HUES48 (cell line): ENCODE data around the gene TMED10.
"Not testable (repeated sequence)": the region's sequence is repeated elsewhere in the genome, so short reads cannot be mapped to it uniquely, and the experiment has no call there.

ENCODE experiments used
- H3K27ac ChIP-seq: one replicate; pipeline ENCODE4 v1.7.0; 2013; ENCODE audit warnings: low read depth, low read length, inconsistent platforms
- H3K27me3 ChIP-seq: 2 replicates; pipeline ENCODE4 v1.6.1; 2013; ENCODE audit warnings: mild to moderate bottlenecking, low read length; ENCODE audit not compliant: control insufficient read depth, insufficient read depth
- H3K36me3 ChIP-seq: 2 replicates; pipeline ENCODE4 v1.6.1; 2013; ENCODE audit warnings: low read length; ENCODE audit not compliant: control insufficient read depth, insufficient read depth
- H3K4me1 ChIP-seq: 2 replicates; pipeline ENCODE4 v1.6.1; 2013; ENCODE audit warnings: mild to moderate bottlenecking, low read length; ENCODE audit not compliant: control insufficient read depth, insufficient read depth
- H3K4me3 ChIP-seq: 2 replicates; pipeline ENCODE4 v1.5.1; 2013; ENCODE audit warnings: mild to moderate bottlenecking, low read depth, low read length
- H3K9ac ChIP-seq: 2 replicates; pipeline ENCODE4 v1.6.1; 2013; ENCODE audit warnings: mild to moderate bottlenecking, low read depth, low read length, moderate library complexity
- H3K9me3 ChIP-seq: 2 replicates; pipeline ENCODE4 v1.6.1; 2013; ENCODE audit warnings: low read length; ENCODE audit not compliant: control insufficient read depth, insufficient read depth

Gene TMED10

DNA sequence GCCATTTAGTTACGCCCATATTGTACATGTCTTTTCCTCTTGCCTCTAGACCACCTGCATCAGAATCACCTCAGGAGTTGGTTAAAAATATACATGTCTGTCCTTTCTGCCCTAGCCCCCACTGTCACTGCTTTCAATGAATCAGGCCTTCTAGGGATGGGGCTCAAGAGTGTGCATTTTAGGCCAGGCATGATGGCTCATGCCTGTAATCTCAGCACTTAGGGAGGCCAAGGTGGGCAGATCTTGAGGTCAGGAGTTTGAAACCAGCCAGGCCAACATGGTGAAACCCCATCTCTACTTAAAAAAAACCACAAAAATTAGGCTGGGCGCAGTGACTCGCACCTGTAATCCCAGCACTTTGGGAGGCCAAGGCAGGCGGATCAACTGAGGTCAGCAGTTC is 13.6 kb upstream of the TMED10 start:
- Histone ChIP-seq H3K27me3 (no peaks in the 10 kb centered on the region), H3K9me3 (no peaks in the 10 kb centered on the region), H3K36me3 (no peaks in the 10 kb centered on the region), H3K4me1 (no peaks in the 10 kb centered on the region), H3K4me3 (no peak overlapping the region), H3K9ac (no peak overlapping the region), H3K27ac (no peak overlapping the region)

DNA sequence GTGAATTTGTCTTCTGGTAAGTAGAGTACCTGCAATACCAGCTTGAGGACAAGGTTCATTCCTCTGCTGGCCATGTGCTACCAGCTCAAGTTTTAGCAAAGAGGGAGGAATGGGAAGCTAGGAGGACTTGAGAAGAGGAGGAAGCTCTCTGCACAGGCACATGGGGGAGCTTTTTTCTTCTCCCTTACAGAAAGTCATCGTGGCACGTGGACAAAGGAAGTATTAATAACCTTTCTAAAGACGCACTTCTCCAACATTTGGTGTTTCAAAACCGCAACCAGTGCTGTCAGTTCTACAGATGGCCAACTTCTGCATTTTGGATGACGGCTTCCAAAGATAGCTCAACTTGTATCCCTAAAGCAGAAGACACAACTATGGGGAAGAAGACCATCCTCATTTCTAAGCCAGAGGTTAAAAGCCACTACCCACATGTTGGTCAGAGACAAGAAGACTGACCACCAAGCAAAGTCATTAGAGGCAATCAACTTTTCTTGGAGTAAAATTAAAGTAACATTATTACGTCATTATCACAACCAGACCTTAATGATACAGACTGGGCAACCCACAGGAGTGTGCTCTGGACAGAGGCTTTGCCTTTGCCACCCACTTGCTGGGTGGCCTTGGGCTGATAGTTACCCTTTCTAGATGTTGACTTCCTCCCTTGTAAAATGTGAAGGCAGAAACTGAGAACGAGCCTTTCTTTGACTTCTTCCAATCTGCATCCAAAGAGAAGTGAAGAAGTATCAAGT is 12.3 kb upstream of the TMED10 start:
- H3K9me3 ChIP-seq = no peaks in the 10 kb centered on the region
- H3K27me3 ChIP-seq = no peaks in the 10 kb centered on the region
- no peak overlapping the region for H3K4me3 ChIP-seq
- no peaks in the 10 kb centered on the region for H3K4me1 ChIP-seq
- H3K9ac ChIP-seq = no peak overlapping the region
- no peak overlapping the region for H3K27ac ChIP-seq
- no peaks in the 10 kb centered on the region for H3K36me3 ChIP-seq

DNA sequence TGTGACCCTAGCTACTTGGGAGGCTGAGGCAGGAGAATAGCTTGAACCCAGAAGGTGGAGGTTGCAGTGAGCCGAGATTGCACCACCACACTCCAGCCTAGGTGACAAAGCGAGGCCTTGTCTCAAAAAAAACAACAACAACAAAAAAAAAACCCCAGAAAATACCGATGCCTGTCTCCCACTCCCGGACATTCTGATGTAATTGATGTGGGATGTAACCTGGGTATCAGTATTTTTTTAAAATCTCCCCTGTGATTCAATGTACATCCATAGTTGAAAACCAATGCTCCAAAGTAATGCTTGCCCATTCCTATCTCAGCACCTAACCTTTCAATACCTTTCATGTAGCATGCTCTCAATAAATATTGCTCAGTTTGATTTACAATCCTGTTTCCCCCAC is 11.7 kb upstream of the TMED10 start:
- no peak overlapping the region for H3K27ac ChIP-seq
- H3K9ac ChIP-seq = no peak overlapping the region
- H3K27me3 ChIP-seq = no peaks in the 10 kb centered on the region
- H3K4me1 ChIP-seq = no peaks in the 10 kb centered on the region
- H3K4me3 ChIP-seq = no peak overlapping the region
- no peaks in the 10 kb centered on the region for H3K9me3 ChIP-seq
- H3K36me3 ChIP-seq = no peaks in the 10 kb centered on the region

DNA sequence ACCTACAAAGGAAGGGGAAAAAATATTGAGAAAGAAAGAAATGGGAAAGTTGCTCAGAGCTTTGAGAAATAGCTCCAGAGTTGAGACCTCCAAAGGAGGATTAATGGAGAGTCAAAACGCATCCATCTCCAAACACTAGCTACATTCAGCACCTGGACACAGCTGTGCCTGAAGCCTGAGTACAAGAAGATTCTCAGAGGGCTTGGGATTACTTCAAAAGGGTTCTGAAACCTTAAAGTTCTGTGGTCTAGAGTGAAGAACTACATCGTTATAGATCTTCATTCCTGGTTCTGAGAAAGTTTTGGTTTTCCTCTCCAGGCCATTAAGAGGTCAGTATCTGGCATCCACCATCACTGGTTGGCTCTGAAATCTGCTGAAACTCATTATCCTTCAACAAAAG is 10.5 kb upstream of the TMED10 start:
- H3K4me1 ChIP-seq = no peaks in the 10 kb centered on the region
- no peak overlapping the region for H3K27ac ChIP-seq
- H3K36me3 ChIP-seq = no peaks in the 10 kb centered on the region
- no peaks in the 10 kb centered on the region for H3K27me3 ChIP-seq
- no peaks in the 10 kb centered on the region for H3K9me3 ChIP-seq
- H3K4me3 ChIP-seq = no peak overlapping the region
- no peak overlapping the region for H3K9ac ChIP-seq

DNA sequence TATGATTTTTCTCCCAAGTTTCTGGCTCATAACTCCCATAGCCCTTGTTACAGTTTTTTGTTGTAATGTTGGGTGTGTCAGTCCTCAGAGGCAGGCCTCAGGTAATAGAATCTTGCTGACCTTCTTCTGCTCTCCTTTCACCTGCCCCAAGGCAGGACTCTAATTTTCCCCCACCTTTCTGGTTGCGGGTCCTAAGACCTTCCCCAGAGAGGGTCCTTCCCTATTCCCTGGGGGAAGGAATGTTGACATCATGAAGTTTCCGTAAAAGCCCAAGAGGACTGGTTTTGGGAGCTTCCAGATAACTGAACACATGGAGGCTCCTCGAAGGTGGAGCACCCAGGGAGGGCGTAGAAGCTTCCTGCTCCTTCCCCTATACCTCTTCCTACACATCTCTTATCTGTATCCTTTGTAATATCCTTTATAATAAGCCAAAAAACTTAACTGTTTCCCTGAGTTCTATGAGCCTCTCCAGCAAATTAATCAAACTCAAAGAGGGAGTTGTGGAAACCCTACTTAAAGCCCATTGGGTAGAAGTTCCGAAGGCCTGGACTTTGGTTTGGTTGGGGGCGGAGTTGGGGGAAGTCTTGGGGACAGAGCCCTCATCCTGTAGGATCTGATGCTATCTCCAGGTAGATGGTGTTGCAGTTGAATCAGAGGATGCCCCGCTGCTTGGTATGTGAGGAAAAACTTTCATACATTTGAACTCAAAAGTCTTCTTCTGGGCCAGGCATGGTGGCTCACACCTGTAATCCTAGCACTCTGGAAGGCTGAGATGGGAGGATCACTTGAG is 9.0 kb upstream of the TMED10 start:
- no peaks in the 10 kb centered on the region for H3K4me1 ChIP-seq
- H3K9ac ChIP-seq = no peak overlapping the region
- H3K27ac ChIP-seq = no peak overlapping the region
- no peaks in the 10 kb centered on the region for H3K9me3 ChIP-seq
- H3K4me3 ChIP-seq = no peak overlapping the region
- H3K36me3 ChIP-seq = no peaks in the 10 kb centered on the region
- H3K27me3 ChIP-seq = no peaks in the 10 kb centered on the region

DNA sequence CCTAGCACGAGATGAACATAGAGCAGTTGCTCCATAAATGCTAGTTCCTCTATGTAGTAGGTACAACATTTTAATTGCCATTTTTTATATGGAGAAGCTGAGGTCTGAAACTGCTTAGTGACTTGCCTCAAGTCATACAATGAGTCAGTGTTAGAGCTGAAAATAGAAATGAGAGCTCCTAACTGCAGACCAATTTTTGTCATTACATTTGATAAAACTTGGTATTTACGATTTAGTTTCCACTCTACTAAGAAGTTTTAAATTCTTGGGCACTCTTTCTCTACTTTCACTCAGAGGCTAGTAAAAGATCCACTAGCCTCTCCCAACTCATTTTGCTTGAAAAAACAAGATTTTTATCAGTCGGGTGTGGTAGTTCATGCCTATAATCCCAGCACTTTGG is 8.1 kb upstream of the TMED10 start:
- Histone ChIP-seq H3K9me3 (no peaks in the 10 kb centered on the region), H3K9ac (no peak overlapping the region), H3K27ac (no peak overlapping the region), H3K4me3 (no peak overlapping the region), H3K36me3 (no peaks in the 10 kb centered on the region), H3K4me1 (no peaks in the 10 kb centered on the region), H3K27me3 (no peaks in the 10 kb centered on the region)

DNA sequence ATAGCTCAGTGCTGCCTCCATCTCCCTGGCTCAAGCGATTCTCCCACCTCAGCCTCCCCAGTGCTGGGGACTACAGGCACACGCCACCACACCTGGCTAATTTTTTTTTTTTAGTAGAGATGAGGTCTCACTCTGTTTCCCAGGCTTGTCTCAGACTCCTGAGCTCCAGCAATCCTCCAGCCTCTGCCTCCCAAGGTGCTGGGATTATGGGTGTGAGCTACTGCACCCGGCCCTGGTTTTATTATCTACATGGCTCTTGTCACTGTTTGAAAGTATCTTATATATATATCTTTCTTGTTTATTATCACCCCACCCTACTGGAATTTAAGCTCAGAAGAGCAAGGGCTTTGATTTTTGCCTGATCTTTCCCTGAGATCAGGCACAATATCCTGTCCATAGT is 7.6 kb upstream of the TMED10 start:
- no peak overlapping the region for H3K4me3 ChIP-seq

DNA sequence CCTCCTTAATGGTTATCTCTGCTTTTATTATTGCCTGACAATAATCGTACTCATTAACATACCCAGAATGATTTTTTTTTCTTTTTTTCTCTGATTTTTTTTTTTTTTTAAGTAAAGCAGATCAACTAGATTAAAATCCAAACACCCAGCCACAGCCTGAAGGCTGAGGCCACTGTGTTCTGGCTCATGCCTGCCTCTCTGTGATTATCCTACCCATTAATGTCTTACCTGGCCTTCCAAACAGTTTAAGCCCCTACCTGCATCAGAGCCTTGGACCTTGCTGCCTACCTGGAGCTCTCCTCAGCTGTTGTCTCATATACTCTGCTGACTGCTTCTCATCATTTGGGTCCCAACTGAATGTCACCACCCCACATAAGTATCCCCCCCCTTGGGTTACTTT is 6.8 kb upstream of the TMED10 start:
- H3K9me3 ChIP-seq = no peaks in the 10 kb centered on the region
- no peak overlapping the region for H3K27ac ChIP-seq
- H3K36me3 ChIP-seq = no peaks in the 10 kb centered on the region
- H3K27me3 ChIP-seq = no peaks in the 10 kb centered on the region
- H3K9ac ChIP-seq = no peak overlapping the region
- no peaks in the 10 kb centered on the region for H3K4me1 ChIP-seq
- H3K4me3 ChIP-seq = no peak overlapping the region

More for the DNA sequence above, 7.6 kb upstream of the TMED10 start:
- Histone ChIP-seq H3K9ac (no peak overlapping the region), H3K27ac (no peak overlapping the region), H3K36me3 (no peaks in the 10 kb centered on the region), H3K9me3 (no peaks in the 10 kb centered on the region), H3K4me1 (no peaks in the 10 kb centered on the region), H3K27me3 (no peaks in the 10 kb centered on the region)

DNA sequence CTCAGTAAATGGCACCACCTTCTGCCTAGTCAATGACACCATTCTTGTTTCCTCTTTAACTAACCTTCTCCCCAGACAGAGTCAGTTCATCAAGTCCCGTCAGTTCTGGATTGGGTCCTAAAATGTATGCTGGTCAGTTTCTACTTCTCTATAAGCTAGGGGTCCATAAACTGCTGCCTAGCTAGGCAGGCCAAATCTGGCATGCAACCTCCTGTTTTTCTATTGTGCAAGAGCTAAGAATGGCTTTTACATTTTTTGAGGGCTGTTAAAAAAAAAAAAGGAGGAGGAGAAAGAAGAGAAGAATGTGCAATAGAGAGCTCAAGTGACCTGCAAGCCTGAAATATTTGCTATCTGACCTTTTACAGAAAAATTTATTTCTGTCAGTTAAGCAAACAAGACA is 6.4 kb upstream of the TMED10 start:
- Histone ChIP-seq H3K36me3 (no peaks in the 10 kb centered on the region), H3K9ac (no peak overlapping the region), H3K27ac (no peak overlapping the region), H3K9me3 (no peaks in the 10 kb centered on the region), H3K27me3 (no peaks in the 10 kb centered on the region), H3K4me3 (no peak overlapping the region), H3K4me1 (no peaks in the 10 kb centered on the region)

DNA sequence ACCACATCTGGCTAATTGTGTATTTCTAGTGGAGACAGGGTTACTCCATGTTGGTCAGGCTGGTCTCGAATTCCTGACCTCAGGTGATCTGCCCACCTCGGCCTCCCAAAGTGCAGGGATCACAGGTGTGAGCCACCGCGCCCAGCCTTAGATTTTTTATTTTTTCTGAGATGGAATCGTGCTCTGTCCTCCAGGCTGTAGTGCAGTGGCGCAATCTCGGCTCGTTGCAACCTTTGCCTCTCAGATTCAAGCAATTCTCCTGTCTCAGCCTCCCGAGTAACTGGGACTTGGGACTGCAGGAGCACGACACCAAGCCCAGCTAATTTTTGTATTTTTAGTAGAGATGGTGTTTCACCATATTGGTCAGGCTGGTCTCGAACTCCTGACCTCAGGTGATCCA is 5.8 kb upstream of the TMED10 start:
- not testable (repeated sequence) for H3K36me3 ChIP-seq, H3K9ac ChIP-seq, H3K4me3 ChIP-seq, H3K27me3 ChIP-seq, H3K9me3 ChIP-seq, H3K27ac ChIP-seq, H3K4me1 ChIP-seq

DNA sequence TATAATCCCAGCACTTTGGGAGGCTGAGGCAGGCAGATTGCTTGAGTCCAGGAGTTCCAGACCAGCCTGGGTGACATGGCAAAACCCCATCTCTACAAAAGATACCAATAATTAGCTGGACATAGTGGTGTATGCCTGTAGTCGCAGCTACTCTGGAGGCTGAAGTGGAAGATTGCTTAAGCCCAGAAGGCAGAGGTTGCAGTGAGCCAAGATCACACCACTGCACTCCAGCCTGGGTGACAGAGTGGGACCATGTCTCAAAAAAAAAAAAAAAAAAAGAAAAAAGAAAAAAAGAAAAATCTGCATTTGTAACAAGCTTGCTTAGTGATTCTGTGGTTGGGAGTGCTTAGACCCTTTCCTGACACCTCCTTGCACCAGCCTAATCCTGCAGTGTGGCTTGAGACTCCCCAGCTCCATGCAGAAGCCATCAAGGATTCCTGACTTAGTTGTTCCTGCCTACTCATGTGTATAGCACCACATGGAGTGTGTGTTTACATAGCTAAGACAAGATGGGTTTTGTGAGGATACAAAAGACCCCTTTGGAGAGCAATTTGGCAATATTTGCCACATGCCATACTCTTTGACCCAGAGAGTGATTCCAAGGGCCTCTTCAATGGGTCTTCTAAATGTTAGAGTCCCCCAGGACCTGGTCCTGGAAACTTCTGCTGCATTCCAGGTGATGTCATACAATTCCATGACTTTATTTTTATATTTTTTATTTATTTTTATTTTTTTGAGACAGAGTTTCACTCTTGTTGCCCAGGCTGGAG is 5.1 kb upstream of the TMED10 start:
- Histone ChIP-seq H3K9me3 (no peaks in the 10 kb centered on the region), H3K27me3 (no peaks in the 10 kb centered on the region), H3K9ac (no peak overlapping the region), H3K4me1 (no peaks in the 10 kb centered on the region), H3K27ac (no peak overlapping the region), H3K4me3 (no peak overlapping the region), H3K36me3 (no peaks in the 10 kb centered on the region)
